IPS DF 4.7 (cell line): Measurements from ENCODE around the gene DFFA.
"Not testable (repeated sequence)": the region's sequence is repeated elsewhere in the genome, so short reads cannot be mapped to it uniquely, and the experiment has no call there.

Experiments used
- DNase-seq: peaks from one replicate; pipeline ENCODE4 v3.0.0-alpha.2; 2013; ENCODE audit warnings: low spot score; ENCODE audit errors: extremely low read depth

Gene DFFA

DNA sequence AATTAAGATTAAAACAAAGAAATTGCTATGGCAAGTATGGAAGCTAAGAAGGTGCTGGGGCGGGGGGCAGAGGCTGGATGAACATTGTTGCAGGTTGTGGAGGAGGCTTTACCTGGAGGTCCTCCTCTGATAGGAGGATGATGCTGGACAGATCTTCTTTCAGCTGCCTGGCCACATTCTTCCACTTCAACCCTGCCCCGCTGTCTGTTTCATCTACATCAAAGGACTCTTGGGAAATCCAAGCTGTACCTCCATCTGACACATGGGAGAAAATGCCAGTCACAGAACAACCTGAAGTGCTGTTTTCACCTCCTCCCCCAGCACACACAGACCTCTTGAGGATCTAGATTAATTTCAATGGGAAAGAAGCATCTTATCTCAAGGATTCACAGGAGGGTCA, 5.3 kb downstream of the DFFA start:
- DNase-seq = no peak

- DNase-seq = no peak
Observed at GRCh38 chr1:10459184-10459583, 13.1 kb downstream of the DFFA start.

DNA sequence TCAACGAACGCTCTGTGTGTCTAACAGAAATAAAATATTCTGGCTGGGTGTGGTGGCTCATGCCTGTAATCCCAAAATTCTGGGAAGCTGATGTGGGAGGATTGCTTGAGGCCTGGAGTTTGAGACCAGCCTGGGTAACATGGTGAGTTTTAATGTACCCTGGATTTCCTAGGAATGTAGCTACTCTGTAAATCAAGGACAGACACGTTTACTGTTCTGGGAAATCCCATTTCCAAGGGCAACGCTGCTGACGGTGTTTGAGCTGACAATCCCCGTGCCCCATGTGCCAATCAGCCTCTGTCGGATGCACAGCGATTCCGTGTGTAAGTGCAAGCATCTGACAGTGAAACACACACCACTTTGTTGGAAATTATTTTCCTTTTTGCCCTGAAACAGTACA, 14.5 kb downstream of the DFFA start:
- no peak for DNase-seq

DNA sequence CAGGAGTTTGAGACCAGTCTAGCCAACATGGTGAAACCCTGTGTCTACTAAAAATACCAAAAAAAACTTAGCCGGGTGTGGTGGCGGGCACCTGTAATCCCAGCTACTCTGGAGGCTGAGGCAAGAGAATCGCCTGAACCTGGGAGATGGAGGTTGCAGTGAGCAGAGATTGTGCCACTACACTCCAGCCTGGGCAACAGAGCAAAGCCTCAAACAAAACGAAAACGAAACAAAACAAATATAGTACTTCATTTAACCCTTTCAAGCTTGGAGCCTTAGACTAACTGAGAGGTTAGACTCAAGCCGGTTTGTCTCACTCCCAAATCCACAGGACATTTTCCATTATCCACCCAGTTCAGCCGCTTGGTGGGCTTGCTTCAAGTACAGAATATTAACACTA, 14.9 kb downstream of the DFFA start:
- not testable (repeated sequence) for DNase-seq

DNA sequence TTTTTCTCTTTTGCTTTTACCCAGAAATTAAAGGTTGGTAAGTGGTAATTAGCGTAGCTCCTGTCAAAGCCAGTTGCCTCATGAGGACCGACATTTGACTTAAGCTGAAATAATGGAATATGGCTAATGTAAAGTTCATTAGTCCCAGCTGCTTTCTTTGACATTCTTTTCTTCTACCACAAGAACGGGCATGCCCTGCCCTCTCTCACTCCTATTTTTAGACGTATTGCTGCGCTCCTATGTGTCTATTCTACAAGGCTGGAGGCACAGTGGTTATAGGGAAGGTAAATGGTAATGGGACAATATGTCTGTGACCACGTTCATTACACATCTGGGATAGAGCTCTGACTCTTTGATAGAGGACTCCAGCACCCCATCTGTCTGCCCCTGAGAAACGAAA, 15.7 kb downstream of the DFFA start:
- no peak for DNase-seq

DNA sequence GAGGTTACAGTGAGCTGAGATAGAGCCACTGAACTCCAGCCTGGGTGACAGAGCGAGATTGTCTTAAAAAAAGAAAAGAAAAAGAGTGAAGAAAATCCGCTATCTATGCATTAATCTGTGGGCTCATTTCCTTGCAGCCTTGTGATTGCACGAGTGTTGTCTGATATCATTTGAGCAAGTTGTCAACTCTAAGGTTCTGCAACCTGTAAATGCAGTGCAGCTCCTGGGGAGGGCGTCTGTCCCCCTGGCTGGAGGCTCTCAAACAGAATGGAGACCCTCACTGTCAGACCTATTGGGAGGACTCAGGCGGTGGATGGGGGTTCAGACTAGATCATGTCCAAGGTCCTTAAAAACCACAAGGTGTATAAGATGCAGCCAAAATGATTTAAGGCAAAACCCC, 16.3 kb downstream of the DFFA start:
- DNase-seq = no peak

DNA sequence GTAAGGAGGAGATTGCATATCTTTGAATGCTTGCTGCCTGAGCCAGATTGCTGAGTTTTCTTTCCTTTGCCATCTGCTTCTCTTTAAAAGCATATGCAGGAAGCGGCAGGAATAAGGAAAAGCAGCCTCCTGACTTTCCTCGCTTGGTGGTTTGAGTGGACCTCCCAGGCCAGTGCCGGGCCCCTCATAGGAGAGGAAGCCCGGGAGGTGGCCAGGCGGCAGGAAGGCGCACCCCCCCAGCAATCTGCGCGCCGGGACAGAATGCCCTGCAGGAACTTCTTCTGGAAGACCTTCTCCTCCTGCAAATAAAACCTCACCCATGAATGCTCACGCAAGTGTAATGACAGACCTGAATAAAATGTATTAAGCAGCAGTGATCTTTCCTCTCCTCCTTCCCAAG, 21.0 kb downstream of the DFFA start:
- DNase-seq = no peak

DNA sequence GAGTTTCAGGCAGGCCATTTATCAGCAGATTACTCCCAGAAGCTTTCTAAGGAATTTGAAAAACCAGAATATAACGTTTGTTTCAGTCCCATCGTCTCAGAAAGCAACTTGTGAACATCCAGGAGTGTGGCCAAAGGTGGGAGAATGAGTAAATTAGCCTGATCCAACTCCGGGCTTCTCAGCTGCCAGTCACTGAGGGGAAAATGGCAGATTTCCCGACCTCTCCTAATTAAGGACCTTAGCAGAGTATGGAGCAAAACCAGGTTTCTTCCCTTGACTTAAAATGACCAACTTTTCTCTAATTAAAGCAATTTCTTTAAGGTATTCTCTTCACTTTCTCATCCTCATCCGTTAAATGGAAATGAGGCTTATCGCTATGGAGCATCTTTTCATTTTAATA, 21.5 kb downstream of the DFFA start:
- no peak for DNase-seq

GRCh38 chr1:10450156-10450814, 22.0 kb downstream of the DFFA start:
- DNase-seq = no peak

GRCh38 chr1:10449751-10450150, 22.6 kb downstream of the DFFA start, which contains the start of gene CORT:
Gene CORT (plus strand): TSS chr1:10450031. CDS start chr1:10450224, 193 bp downstream.
- no peak for DNase-seq

DNA sequence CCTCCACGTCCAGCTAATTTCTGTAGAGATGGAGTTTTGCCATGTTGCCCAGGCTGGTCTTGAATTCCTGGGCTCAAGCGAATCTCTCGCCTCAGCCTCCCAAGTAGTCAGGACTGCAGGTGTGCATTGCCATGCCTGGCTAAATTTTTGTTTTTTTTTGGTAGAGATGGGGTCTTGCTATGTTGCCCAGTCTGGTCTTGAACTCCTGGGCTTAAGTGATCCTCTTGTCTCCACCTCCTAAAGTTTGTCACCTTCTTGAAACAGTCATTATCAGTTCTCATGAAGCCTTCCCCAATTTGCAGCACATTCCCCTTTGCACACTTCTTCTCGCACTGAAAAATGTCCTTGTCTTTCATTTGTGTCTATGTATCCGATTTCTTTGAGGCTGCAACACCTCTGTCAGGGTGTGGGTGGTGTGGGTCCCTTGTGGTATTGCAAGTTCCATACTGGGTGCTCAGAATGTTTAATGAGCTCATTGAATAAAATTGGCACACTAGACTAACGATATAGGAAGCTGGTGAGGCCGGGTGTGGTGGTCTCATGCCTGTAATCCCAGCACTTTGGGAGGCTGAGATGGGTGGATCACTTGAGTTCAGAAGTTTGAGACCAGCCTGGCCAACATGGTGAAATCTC, 25.4 kb downstream of the DFFA start:
- DNase-seq = no peak

GRCh38 chr1:10444795-10445397, 27.4 kb downstream of the DFFA start:
- no peak for DNase-seq

GRCh38 chr1:10444248-10444647, 28.1 kb downstream of the DFFA start:
- no peak for DNase-seq

DNA sequence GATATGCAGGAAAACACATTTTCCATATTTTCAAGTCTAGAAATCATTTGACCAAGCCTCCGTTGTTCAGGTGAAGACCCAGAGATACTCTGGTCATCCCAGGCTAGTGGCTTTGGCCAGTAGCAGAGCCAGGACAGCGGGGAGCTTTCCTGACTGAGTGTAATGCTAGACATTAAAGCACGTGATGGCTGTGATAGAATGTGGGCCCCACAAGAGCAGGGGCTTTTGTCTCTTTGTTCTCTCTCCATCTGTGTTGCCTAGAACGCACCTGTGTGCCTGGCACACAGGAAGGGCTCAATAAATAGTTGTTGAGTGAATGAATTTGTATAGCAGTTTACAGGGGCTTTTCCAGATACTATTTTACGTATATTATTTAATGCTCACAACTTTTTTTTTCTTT, 31.5 kb downstream of the DFFA start:
- DNase-seq = no peak

GRCh38 chr1:10440305-10440704, 32.0 kb downstream of the DFFA start:
- DNase-seq = no peak

- no peak for DNase-seq
Observed at GRCh38 chr1:10438677-10439163, 33.6 kb downstream of the DFFA start.

DNA sequence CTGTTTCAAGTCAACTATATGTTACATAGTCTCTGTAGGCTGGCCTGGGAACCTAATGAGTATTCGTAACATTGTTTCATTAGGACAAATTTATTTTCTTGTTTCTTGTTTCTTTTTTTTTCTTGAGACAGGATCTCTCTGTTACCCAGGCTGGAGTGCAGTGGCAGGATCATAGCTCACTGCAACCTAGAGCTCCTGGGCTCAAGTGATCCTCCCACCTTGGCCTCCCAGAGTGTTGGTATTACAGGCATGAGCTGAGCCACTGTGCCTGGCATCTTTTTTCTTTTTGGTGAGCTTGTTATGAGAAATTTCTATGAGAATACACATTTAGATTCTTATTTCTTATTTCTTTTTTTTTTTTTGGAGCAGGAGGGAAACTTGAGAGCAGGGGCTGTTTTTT, 35.3 kb downstream of the DFFA start:
- DNase-seq = no peak

DNA sequence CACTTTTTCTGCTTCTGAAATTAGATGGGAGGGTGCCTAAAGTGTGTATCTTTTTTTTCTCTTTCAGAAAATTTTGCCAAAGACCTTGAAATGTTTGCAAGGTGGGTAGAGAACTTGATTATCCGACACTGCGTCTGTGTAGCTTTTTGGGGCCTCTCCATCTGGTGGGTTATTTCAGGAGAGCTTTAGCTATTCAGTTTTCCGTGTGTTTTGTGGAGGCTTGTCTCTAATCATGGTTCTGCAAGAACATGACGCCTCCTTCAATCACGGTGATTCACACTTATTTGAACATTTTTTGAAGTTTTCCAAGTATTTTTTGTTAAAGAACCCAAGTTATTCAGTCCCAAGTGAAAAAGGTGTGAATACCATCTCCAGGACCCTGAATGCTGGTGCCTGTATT, 37.7 kb downstream of the DFFA start:
- DNase-seq = no peak

GRCh38 chr1:10433790-10434189, 38.5 kb downstream of the DFFA start:
- DNase-seq = no peak

GRCh38 chr1:10432910-10433700, 39.2 kb downstream of the DFFA start:
- no peak for DNase-seq

GRCh38 chr1:10431070-10431730, 41.1 kb downstream of the DFFA start:
- no peak for DNase-seq
